ENCODE measurements around the gene RASL10A.

RASL10A gene

DNA sequence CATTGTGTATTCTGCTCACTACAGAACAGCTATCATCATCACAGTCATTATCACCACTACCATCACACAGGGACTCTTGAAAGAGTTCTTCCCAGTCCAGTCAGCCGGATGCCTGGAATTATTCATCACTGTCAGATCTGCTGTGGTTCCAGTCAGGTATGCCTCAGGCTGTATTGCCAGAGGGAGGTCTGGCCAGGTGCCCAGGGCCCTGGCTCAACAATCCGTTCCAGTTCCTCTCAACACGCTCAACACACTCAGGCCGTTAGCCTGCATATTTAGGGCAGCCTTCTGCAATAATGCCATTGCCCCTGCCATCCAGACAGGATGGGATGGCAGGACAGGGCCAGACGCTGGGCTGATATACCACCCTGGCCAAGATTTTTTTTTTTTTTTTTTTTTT, 28.6 kb upstream of the RASL10A start:
- DNase-seq: no peak
- H3K36me3 Mint-ChIP-seq (ENCODE audit: insufficient read depth): peaks cover 43% of the 10 kb centered on the region
- H3K9me3 Mint-ChIP-seq: no peaks in the 10 kb centered on the region
- no peaks in the 10 kb centered on the region for H3K27me3 Mint-ChIP-seq
- H3K27ac Mint-ChIP-seq: no peak overlapping the region
- no peak overlapping the region for H3K4me3 Mint-ChIP-seq
- no peaks in the 10 kb centered on the region for H3K4me1 Mint-ChIP-seq (ENCODE audit: low read depth in 2 of 2)
- ATAC-seq (replicated peaks): no peak

- no peaks in the 10 kb centered on the region for H3K9me3 Mint-ChIP-seq
- no peak overlapping the region for H3K4me3 Mint-ChIP-seq
- H3K4me1 Mint-ChIP-seq (ENCODE audit: low read depth in 2 of 2): no peaks in the 10 kb centered on the region
- DNase-seq (no peak), ATAC-seq (replicated peaks) (no peak)
- no peaks in the 10 kb centered on the region for H3K27me3 Mint-ChIP-seq
- H3K27ac Mint-ChIP-seq: peak overlapping the region; percentile 62 to 87
- H3K36me3 Mint-ChIP-seq (ENCODE audit: insufficient read depth): peaks cover 44% of the 10 kb centered on the region
These were observed 27.9 kb upstream of the RASL10A start for GRCh38 chr22:29343313-29343805.

GRCh38 chr22:29342577-29343312, 27.2 kb upstream of the RASL10A start:
- ATAC-seq (replicated peaks): no peak
- no peaks in the 10 kb centered on the region for H3K9me3 Mint-ChIP-seq
- DNase-seq: no peak
- H3K27me3 Mint-ChIP-seq: no peaks in the 10 kb centered on the region
- H3K27ac Mint-ChIP-seq: peak overlapping the region; percentile 62 to 87
- H3K4me3 Mint-ChIP-seq: no peak overlapping the region
- H3K4me1 Mint-ChIP-seq (ENCODE audit: low read depth in 2 of 2): no peaks in the 10 kb centered on the region
- peaks cover 48% of the 10 kb centered on the region for H3K36me3 Mint-ChIP-seq (ENCODE audit: insufficient read depth)

- H3K36me3 Mint-ChIP-seq (ENCODE audit: insufficient read depth): peaks cover 52% of the 10 kb centered on the region
These were observed 26.7 kb upstream of the RASL10A start for GRCh38 chr22:29342177-29342576.

GRCh38 chr22:29341849-29342127, 26.3 kb upstream of the RASL10A start:
- Mint-ChIP-seq H3K27ac (no peak overlapping the region), H3K9me3 (no peaks in the 10 kb centered on the region)
- no peak for ATAC-seq (replicated peaks)

More at GRCh38 chr22:29342177-29342576, 26.7 kb upstream of the RASL10A start:
- no peaks in the 10 kb centered on the region for H3K9me3 Mint-ChIP-seq
- H3K4me1 Mint-ChIP-seq (ENCODE audit: low read depth in 2 of 2): no peaks in the 10 kb centered on the region
- no peak for ATAC-seq (replicated peaks)
- H3K27me3 Mint-ChIP-seq: no peaks in the 10 kb centered on the region
- H3K27ac Mint-ChIP-seq: no peak overlapping the region
- no peak overlapping the region for H3K4me3 Mint-ChIP-seq
- no peak for DNase-seq

DNA sequence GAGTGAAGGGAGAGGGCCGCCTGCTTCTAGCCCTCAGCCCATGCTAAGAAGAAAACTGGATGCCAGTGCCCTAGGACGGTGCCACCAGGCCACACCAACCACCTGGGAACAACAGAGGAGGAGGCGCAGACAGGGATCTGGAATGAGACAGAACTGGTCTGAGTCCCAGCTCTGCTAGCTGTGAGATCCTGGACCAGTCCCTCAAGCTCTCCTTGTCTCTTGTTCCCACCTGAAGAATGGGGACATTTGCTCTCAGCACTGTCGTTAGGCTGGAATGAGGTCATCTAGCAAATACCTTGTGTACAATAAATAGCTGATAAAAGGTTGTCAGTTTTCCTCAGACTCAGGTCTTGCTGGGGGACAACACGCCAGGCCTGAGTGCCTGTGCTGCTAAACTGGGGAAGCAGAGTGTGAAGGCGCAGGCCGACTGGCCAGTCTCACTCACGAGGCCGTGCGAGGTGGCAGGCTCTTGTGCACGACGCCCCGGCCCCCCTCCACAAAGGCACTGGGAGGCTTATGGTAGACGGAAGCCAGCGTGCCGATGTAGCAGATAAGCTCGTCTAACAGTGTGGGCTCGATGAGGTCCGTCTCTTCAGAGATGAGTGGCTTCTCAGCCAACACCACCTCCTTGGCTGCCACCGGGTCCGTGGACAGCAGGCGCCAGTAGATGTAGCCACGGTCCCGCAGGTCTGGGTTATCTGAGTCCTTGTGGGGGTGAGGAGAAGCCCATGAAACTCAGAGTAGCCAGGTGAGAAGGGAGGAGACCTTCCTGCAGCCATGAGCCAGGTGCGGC, 25.8 kb upstream of the RASL10A start:
- ATAC-seq (replicated peaks) (no peak), DNase-seq (no peak)
- no peaks in the 10 kb centered on the region for H3K4me1 Mint-ChIP-seq (ENCODE audit: low read depth in 2 of 2)
- H3K27me3 Mint-ChIP-seq: no peaks in the 10 kb centered on the region
- peaks cover 61% of the 10 kb centered on the region for H3K36me3 Mint-ChIP-seq (ENCODE audit: insufficient read depth)
- no peaks in the 10 kb centered on the region for H3K9me3 Mint-ChIP-seq
- H3K27ac Mint-ChIP-seq: no peak overlapping the region
- H3K4me3 Mint-ChIP-seq: no peak overlapping the region

More at GRCh38 chr22:29341849-29342127, 26.3 kb upstream of the RASL10A start:
- H3K4me3 Mint-ChIP-seq: no peak overlapping the region
- peaks cover 56% of the 10 kb centered on the region for H3K36me3 Mint-ChIP-seq (ENCODE audit: insufficient read depth)
- DNase-seq: no peak
- H3K27me3 Mint-ChIP-seq: no peaks in the 10 kb centered on the region
- H3K4me1 Mint-ChIP-seq (ENCODE audit: low read depth in 2 of 2): no peaks in the 10 kb centered on the region

DNA sequence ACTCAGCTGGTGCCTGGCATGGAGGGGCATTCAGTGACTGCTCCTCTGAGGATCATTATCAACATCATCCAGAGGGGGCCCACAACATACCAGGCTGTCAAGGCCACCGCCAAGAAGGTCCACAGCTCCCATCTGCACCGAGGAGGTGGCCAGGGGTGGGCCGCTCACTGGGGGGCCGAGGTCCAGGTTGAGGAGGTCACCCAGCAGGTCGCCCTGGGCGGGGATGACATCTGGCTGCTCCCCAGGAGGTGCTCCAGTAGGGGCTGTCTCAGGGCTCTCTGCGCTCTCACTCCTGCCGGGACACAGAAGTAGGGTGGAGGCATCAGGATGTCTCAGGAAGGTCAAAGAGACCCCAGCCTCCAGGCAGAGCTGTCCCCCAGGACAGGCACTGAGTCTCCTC, 25.1 kb upstream of the RASL10A start:
- Mint-ChIP-seq H3K36me3 (ENCODE audit: insufficient read depth) (peaks cover 57% of the 10 kb centered on the region), H3K4me1 (ENCODE audit: low read depth in 2 of 2) (no peaks in the 10 kb centered on the region), H3K27me3 (no peaks in the 10 kb centered on the region), H3K4me3 (no peak overlapping the region), H3K9me3 (no peaks in the 10 kb centered on the region), H3K27ac (no peak overlapping the region)
- ATAC-seq (replicated peaks) (no peak), DNase-seq (no peak)

DNA sequence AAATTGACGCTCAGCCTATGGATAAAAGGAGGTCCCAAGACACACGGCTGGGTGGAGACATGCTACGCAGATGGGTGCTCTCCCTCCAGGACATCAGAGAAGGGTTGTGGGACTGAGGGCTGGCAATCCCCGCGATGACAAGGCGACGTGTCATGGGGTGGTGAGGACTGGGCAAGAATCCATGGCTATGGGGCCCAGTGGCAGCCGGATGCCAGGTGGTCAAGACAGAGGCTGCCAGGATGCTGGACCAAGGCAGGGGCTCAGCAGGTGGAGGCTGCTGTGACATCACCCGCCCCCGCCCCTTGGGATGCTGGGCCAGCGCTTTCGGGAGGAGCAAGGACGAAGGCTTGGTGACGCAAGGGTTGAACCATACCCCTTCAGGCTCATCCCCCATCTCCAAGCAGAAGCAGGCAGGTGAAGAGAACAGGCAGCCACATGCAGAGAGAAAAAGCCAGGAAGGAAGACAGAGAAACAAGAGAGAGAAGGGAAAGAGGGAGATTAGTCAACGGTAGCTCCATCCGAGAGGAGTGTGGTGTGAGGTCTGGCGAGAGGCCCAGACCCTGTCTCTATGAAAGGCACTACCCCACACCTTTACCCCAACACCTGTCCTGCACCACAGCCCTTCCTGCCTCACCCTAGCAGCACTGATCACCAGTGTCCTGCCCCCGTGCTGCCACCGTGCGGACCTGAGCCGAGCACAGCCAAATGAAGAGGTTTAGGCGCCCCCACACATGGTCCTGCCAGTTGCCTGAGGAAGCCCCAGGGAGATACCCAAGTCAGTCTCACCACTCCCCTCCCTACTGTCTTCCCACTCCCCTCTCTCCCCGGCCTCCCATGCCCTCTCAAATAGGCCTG, 24.1 kb upstream of the RASL10A start:
- no peaks in the 10 kb centered on the region for H3K9me3 Mint-ChIP-seq
- H3K27ac Mint-ChIP-seq: peak overlapping the region in 1 of 2 donors; percentile 44
- no peaks in the 10 kb centered on the region for H3K27me3 Mint-ChIP-seq
- DNase-seq (no peak), ATAC-seq (replicated peaks) (no peak)
- H3K4me1 Mint-ChIP-seq (ENCODE audit: low read depth in 2 of 2): no peaks in the 10 kb centered on the region
- peaks cover 53% of the 10 kb centered on the region for H3K36me3 Mint-ChIP-seq (ENCODE audit: insufficient read depth)
- no peak overlapping the region for H3K4me3 Mint-ChIP-seq

- DNase-seq (no peak), ATAC-seq (replicated peaks) (no peak)
- peaks cover 0 to 1% of the 10 kb centered on the region in 2 donors for H3K4me1 Mint-ChIP-seq (ENCODE audit: low read depth in 2 of 2)
- H3K4me3 Mint-ChIP-seq: no peak overlapping the region
- peaks cover 47% of the 10 kb centered on the region for H3K36me3 Mint-ChIP-seq (ENCODE audit: insufficient read depth)
- H3K27ac Mint-ChIP-seq: no peak overlapping the region
- no peaks in the 10 kb centered on the region for H3K9me3 Mint-ChIP-seq
- no peaks in the 10 kb centered on the region for H3K27me3 Mint-ChIP-seq
These were observed 22.9 kb upstream of the RASL10A start for GRCh38 chr22:29338398-29338797.

DNA sequence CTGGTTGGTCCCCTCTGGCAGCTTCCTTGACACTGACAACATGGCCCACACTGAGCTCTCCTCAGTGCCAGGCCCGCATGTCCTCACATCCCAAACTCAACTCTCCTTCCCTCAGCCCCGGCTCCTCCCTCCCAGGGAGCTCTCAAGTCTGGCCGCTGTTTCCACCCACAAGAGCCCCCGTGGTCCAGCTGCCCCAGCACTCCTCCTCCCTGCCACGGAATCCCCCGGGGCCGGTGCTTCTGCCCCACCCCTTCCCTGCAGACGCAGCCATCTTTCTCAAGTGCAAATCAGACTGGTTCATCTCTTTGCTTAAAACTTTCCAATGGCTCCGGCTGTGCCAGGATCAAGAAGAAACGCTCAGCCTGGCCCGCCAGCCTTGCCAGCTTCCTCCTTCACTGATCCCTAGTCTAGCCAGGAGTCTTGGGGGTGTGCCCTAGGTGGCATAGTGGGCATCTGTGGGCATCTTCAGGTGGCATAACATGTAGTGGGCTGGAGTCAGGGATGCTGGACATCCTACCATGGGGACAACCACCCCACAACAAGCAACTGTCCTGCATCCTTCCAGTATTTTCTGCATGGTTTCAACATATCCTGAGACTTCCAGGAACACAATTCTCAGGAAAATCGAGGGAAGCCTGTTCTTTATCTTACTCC, 22.3 kb upstream of the RASL10A start:
- DNase-seq (no peak), ATAC-seq (replicated peaks) (no peak)
- peaks cover 0 to 4% of the 10 kb centered on the region in 2 donors for H3K4me1 Mint-ChIP-seq (ENCODE audit: low read depth in 2 of 2)
- peak overlapping the region in 1 of 2 donors; percentile 65 for H3K27ac Mint-ChIP-seq
- peaks cover 47% of the 10 kb centered on the region for H3K36me3 Mint-ChIP-seq (ENCODE audit: insufficient read depth)
- no peaks in the 10 kb centered on the region for H3K9me3 Mint-ChIP-seq
- no peak overlapping the region for H3K4me3 Mint-ChIP-seq
- H3K27me3 Mint-ChIP-seq: no peaks in the 10 kb centered on the region

DNA sequence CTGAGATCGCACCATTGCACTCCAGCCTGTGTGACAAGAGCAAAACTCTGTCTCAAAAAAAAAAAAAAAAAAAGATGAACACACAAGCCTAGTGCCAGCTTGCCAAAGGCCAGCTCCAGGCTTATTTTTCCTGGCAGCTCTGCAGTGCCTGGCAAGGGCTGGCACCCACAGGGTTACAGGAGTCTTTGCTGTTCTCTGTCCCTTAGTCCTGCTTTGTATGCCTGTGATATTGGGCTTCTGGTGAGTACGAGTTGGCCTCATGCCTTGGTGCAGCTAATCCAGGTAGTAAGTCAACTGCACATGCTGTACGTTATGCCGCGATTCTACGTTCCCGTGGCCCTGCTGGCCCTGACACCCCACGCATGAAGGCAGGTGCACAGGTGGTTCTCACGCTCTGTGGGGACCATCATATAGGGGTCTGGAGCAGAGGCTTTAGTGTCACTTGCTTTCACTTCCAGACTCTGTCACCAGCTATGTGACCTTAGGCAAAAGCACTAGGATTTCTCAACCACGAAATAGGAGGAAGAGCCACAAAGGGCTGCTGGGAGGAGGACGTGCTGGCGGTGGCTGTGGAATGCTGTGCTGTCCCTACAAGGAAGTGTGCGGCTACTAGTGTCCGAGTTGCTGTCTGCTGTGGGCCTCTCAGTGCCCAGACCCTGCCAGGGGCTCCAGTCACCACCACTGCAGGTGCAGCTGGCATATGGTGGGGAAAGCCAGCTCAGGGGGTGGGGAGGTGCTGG, 21.4 kb upstream of the RASL10A start:
- Mint-ChIP-seq H3K36me3 (ENCODE audit: insufficient read depth) (peaks cover 44% of the 10 kb centered on the region), H3K4me3 (no peak overlapping the region), H3K27ac (no peak overlapping the region), H3K9me3 (no peaks in the 10 kb centered on the region), H3K27me3 (no peaks in the 10 kb centered on the region), H3K4me1 (ENCODE audit: low read depth in 2 of 2) (peaks cover 0 to 4% of the 10 kb centered on the region in 2 donors)
- no peak for ATAC-seq (replicated peaks)
- DNase-seq: no peak

GRCh38 chr22:29335656-29336055, 20.2 kb upstream of the RASL10A start:
- peak overlapping the region in 1 of 2 donors; percentile 49 for H3K27ac Mint-ChIP-seq
- DNase-seq (no peak), ATAC-seq (replicated peaks) (no peak)
- H3K4me1 Mint-ChIP-seq (ENCODE audit: low read depth in 2 of 2): peaks cover 0 to 4% of the 10 kb centered on the region in 2 donors
- H3K27me3 Mint-ChIP-seq: no peaks in the 10 kb centered on the region
- H3K9me3 Mint-ChIP-seq: no peaks in the 10 kb centered on the region
- H3K4me3 Mint-ChIP-seq: no peak overlapping the region
- H3K36me3 Mint-ChIP-seq (ENCODE audit: insufficient read depth): peaks cover 44% of the 10 kb centered on the region

Measured in effector memory CD8-positive, alpha-beta T cell (primary cell).